Stimulated activated naive CD4-positive, alpha-beta T cell treated with Interleukin-2 at 50 U/mL for 16 hours (primary cell): ENCODE measurements around the gene ZC2HC1B.
"Not testable (repeated sequence)": the region's sequence is repeated elsewhere in the genome, so short reads cannot be mapped to it uniquely, and the experiment has no call there.

ENCODE experiments used
- DNase-seq: peaks from one replicate; lab custom pipeline; 2025; lab: John Stamatoyannopoulos, UW

ZC2HC1B gene, protein sequence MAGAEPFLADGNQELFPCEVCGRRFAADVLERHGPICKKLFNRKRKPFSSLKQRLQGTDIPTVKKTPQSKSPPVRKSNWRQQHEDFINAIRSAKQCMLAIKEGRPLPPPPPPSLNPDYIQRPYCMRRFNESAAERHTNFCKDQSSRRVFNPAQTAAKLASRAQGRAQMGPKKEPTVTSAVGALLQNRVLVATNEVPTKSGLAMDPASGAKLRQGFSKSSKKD

DNA sequence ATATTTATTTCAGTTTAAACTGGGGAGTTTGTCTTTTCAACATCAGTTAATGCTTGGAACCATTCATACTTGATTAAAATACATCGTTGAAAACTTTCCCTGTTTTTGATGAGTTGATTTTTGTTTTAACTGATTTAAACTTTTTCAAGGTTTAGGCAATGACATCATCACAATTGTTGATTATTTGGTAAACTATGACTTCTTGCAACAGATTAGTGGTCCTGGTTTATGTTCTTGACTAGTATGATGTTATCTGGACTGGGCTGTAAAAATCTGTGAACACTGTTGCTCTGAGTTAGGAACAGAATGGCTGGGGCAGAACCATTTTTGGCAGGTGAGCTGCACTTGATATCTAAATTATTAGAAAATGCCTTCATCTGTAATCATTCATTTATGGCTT lies at the start of gene ZC2HC1B:
TSS of gene ZC2HC1B (plus strand) at position 241 of the 400 bp plus-strand sequence. CDS start at position 307, 66 bp downstream.
- no peak for DNase-seq

DNA sequence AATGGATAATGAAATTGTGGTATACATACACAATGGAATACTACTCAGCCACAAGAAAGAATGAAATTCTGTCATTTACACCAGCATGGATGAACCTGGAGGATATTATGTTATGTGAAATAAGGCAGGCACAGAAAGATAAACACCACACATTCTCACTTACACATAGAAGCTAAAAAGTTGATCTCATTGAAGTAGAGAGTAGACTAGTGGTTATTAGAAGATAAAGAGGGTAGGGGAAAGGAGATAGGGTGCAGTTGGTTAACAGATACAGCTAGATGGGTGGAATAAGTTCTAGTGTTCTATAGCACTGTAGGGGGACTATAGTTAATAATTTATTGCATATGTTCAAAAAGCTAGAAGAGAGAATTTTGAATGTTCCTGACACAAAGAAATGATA lies 46.7 kb upstream of the ZC2HC1B start:
- DNase-seq: no peak

DNA sequence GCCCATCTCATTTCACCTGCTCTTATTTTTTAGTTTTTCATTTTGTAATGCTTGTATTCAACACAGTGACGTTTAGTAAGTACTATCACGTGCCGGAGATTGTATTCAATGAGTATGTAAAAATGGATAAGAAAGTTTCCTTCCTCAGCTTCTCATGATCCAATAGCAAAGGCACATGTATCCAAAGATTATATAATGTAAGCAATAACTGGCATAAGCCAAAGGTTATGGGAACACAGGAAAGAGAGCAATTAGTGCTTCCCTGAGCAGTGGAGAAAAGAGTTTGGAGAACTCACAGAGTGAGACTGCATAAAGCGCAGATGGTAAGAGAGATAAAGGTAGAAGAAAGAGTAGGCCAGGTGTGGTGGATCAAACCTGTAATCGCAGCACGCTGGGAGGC lies 42.9 kb upstream of the ZC2HC1B start:
- DNase-seq: no peak

DNA sequence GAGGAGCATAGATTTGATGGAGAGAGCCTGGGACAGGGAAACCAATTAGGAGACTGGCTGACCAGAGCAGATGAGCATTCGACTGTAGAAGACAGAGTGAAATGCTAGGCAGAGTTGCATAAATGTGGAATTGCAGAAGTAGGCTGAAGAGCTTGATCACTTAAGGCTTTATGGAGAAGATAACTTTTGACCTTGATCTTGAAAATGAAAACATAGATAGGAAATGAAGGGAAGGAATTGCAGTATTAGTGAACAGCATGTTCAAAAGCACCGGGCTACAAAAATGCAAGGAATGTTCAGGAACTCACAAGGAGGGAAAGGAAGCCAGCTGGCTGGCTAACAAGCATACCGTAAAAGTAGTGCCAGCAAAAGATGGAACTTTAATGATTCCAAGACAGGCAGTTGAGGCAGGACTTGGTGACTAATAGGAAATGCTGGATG lies 41.7 kb upstream of the ZC2HC1B start:
- no peak for DNase-seq

DNA sequence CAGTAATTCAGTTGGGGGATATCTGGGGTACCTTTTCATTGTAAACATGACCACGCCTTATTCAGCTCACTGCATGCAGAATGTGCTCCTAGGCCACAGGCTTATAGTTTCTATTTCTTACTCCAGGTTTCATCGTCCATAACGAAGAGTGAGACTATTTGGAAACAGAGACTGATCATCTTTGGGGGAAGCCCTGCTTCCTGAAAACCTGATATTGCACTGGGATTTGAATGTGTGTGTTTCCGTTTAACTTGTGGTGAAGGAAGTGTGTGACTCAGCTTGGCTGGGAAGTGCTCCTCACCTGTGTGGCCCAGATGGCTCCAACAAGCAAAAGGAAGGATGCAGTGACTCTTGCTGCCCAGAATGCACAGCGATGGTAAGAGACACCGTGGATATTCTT lies 40.7 kb upstream of the ZC2HC1B start:
- no peak for DNase-seq

DNA sequence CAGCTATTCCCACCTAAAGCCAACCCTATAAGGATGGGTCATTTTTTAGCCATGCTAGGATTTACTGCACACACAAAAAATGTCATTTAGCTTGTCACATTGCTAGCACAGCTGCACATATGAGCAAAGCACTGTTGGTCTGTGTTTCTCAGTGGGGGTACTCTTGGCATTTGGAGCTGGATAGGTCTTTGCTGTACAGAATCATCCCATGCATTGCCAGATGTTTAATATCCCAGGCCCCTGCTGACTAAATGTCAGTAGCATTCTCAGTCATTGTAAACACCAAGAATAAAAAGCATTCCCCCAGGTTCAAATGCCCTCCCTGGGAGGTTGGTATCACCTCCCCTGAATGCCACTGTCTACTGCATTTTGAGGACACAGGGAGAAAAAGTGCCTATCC lies 35.7 kb upstream of the ZC2HC1B start:
- DNase-seq: no peak

DNA sequence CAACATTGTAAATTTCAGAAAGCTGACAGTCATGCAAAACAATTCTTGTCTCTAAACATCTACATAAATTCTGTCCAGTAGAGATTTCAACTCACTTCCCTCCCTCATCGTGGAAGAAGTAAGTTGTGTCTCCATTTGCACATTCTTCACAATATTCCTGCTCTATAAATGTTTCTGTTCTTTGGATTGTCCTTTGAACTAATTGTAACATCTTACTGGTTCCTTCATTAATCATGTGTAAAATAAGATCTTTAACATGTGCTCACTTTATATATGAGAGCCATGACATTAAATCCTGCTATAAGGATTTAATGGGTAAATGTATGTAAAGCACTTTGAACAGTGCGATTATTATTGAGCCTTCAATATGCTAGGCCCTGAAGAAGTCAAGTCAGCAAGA lies 28.1 kb upstream of the ZC2HC1B start:
- no peak for DNase-seq

DNA sequence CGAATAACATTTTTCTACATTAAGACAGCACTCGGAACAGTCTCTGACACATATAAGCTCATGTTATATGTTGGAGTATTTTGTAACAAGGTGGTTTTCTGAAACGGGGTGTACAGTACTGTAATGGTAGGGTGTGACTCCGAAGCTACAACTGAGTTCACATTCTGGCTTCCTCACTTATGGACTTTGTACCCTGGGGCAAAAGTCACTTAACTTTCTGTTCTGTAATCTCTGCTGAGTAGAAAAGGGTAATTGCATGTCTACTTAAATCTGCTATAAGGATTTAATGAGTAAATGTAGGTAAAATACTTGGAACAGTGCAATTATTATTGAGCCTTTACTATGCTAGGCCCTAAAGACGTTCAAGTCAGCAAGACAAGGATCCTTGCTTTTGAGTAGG lies 25.9 kb upstream of the ZC2HC1B start:
- DNase-seq: no peak

DNA sequence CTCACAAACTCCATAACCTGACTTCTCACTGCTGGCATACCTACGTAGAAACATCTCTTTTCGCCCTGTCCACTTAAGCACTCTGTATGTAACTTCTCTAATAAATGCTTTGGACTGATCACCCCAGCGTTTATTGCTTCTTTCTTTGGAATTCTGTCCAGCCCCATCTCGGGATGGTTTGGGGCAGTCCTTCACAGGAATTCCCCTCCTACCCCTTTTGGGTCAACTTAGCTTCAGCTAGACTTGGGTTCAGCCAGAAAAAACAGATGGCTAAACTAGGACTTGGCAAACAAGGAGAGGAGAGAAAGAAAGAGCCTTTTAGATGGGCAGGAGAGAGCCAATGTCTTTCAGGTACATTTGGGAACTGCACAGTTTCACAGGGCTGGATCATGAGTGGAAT lies 25.1 kb upstream of the ZC2HC1B start:
- DNase-seq: no peak

DNA sequence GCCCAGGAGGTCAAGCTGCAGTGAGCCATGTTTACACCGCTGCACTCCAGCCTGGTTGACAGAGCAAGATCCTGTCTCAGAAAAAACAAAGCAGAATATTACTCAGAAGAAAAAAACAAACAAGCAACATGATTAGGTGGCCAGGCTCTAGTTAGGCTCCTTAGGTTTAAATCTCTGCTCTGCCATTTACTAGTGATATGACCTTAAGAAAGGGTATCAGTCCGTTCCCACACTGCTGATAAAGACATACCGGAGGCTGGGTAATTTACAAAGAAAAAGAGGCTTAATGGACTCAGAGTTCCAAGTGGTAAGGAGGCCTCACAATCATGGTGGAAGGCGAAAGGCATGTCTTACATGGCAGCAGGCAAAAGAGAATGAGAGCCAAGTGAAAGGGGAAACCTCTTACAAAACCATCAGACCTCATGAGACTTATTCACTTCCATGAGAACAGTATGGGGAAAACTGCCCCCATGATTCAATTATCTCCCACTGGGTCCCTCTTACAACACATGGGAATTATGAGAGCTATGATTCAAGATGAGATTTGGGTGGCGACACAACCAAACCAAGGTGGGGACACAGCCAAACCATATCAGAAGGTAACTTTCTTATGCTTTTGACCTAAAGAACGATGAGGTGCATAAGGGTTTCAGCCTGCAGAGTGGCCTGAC lies 23.5 kb upstream of the ZC2HC1B start:
- DNase-seq: no peak

DNA sequence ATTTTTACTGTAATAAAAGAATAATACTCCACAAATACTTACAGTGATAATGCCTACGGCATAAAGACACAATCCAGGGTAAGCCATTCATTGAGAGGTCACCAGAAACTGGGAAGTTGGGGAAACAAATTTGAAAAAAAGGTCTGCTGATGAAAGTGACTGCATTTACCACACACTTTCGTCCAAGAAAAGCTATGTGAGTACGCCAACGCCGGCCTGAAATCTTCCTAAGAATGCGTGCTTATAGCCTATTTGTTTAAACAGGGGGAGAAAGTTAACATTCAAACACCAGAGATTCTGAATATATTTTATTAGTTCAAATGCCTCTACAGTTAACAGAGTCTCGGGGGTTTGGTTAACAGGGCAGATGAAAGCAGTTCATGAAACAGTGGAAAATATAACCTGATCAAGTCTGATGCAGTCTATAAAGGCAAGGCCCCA lies 21.8 kb upstream of the ZC2HC1B start:
- no peak for DNase-seq

DNA sequence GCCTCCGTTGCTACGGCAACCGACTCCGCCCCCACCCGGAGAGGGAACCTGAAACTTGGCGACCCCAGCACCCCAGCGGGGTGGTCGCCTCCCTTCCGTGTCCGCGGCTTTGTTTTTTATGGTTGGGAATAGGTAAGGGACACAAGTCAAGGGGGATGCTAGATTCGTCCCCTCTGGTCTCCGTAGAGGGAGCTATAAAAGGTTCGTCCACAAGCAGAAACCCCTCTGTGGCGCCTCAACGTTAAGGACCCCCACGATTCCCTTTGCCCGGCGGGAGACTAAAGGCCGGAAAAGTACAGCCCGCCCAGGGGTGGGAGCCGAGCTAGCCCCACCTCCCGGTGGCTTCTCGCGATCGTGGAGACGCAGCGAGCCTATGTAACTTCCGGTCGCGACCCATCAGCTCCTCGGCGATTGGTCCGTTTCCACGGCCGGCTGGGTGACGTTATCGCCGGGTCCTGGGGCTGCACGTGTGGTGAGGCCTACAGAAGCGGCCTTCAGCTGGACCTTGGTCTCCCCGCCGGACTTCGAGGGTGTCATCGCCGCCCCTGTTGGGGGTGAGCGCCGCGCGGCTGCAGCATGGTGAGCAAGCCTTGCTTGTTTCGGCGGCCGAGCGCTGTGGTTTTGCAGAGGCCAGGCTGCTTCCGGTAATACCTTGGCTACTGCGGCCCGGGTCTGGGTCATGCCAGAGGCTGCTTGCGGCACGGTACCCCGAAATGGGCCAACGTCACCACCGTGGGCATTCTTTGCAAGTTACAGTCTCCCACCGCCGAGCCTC lies 21.2 kb upstream of the ZC2HC1B start, which contains the start of gene LTV1:
TSS of gene LTV1 (plus strand) at position 437 of the 775 bp plus-strand sequence. CDS start at position 577, 140 bp downstream.
- peak; percentile 90 for DNase-seq

DNA sequence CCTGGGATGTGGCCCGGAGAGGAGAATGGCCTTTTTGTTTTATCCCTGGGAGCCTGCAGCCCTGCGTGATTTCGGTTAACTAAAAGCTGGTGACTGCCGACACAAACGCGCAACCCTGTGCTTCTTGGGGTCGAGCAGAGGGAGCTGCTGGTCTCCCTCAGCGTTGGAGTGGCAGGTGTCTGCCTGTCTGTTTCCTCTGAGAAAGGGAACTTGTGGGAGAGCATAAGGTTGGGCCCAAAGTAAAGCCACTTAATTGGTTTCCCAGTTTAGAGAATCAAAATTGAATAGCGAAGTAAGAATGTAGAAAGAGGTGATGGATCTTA lies 20.6 kb upstream of the ZC2HC1B start:
- no peak for DNase-seq

DNA sequence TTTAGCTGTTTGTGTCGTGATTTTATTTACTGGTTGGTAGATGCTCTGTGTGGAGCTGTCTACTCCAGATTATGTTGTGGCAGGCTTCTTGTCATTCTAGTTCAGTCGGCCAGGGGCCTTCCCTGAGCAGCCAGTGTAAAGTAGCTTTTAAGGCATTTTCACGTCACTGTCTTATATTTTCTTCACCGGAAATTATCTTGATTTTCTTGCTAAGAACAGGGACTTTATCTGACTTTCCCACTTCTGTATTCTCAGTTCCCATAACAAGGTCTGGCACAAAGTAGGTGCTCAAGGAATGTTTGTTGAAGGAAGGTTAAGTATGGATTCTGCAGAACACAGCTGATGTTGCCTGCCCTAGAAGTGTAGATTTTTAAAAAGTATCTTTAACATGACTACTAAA lies 20.3 kb upstream of the ZC2HC1B start:
- DNase-seq: no peak

DNA sequence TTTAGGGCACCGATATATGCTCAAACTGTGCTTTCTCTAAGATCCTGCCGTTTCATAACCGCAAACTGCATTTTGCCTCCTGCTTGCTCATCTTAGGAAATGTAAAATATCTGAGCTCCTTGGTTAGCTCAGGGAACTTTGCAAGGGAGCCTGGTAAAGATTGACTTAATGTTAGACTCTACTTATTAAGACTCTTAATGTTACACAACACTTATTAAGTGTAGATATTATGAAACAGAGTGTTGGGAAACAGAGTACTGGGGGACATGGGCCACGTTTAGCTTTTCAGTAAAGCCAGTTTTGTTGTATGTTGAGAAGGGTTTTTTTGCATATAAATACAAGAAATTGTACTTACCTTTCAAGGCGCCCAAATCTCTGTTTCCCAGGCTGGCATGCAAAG lies 19.2 kb upstream of the ZC2HC1B start:
- DNase-seq: no peak

DNA sequence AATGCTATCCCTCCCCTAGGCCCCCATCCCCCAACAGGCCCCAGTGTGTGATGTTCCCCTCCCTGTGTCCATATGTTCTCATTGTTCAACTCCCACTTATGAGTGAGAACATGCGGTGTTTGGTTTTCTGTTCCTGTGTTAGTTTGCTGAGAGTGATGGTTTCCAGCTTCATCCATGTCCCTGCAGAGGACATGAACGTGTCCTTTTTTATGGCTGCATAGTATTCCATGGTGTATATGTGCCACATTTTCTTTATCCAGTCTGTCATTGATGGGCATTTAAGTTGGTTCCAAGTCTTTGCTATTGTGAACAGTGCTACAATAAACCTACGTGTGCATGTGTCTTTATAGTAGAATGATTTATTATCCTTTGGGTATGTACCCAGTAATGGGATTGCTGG lies 12.6 kb upstream of the ZC2HC1B start:
- DNase-seq: not testable (repeated sequence)

DNA sequence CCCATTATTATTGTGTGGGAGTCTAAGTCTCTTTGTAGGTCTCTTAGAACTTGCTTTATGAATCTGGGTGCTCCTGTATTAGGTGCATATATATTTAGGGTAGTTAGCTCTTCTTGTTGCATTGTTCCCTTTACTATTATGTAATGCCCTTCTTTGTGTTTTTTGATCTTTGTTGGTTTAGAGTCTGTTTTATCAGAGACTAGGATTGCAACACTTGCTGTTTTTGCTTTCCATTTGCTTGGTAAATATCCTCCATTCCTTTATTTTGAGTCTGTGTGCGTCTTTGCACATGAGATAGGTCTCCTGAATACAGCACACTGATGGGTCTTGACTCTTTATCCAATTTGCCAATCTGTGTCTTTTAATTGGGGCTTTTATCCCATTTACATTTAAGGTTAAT lies 9.2 kb upstream of the ZC2HC1B start:
- DNase-seq: not testable (repeated sequence)

DNA sequence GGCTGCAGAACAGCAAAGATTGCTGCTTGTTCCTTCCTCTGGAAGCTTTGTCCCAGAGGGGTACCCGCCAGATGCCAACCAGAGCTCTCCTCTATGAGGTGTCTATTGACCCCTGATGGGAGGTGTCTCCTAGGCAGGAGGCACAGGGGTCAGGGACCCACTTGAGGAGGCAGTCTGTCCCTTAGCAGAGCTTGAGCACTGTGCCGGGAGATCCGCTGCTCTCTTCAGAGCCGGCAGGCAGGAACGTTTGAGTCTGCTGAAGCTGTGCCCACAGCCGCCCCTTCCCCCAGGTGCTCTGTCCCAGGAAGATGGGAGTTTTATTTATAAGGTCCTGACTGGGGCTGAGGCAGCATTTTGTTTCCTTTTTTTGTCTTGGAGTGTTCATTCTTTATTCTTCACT lies 7.5 kb upstream of the ZC2HC1B start:
- DNase-seq: not testable (repeated sequence)

DNA sequence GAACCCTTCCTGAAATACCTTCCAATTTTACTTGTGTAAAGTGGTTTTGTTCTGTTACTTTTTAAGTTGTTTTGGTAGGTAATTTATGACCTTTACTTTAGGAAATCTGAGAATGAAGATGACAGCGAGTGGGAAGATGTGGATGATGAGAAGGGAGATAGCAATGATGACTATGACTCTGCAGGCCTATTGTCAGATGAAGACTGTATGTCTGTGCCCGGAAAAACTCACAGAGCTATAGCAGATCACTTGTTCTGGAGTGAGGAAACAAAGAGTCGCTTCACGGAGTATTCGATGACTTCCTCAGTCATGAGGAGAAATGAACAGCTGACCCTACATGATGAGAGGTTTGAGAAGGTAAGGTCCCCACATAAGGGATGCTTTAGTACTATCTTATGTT lies 6.6 kb upstream of the ZC2HC1B start:
- no peak for DNase-seq

DNA sequence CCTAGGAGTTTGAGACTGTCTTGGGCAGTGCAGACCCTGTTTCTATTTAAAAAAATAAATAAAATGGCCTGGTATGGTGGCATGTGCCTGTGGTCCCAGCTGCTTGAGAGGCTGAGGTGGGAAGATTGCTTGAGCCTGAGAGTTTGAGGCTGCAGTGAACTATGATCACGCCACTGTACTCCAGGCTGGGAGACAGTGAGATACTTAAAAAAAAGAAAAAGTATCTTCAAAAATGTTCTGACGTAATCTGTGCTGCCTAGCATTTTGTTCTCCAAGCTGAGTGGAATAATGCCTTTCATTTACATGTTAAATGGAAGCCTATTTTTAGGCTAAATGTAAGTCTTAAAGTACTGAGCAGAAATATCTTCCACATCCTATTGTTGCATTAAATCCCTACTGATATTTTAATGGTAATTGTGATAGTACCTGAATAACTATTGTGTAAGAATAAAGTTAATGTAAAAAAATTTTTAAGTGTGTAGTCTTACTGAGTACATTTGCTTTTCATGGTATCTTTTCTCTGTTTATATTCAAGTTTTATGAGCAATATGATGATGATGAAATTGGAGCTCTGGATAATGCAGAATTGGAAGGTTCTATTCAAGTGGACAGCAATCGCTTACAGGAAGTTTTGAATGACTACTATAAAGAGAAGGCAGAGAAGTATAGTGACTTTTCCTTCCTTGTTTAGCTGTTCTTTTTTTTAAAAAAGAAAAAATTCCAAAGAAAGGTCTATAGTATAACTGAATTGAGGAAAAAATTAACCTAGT lies 4.2 kb upstream of the ZC2HC1B start:
- DNase-seq: no peak

DNA sequence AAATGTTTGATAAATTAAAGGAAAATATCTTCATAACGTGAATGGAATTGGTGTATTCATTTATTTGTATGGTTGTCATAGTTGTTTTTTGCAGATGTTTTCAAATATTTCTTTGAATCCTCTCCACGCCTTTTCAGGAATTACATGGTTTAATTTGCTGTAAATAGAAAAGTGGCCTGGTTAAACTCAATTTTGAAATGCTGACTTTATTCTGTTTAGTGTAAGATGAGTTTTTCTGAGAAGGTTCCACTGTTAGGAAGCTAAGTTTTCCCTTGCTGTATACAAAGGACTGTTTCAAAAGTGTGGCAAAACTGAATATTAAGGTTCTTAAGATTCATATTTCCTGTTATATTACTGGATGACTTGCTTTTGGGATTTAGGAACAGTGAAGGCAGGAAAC lies 503 bp upstream of the ZC2HC1B start:
- DNase-seq: no peak

DNA sequence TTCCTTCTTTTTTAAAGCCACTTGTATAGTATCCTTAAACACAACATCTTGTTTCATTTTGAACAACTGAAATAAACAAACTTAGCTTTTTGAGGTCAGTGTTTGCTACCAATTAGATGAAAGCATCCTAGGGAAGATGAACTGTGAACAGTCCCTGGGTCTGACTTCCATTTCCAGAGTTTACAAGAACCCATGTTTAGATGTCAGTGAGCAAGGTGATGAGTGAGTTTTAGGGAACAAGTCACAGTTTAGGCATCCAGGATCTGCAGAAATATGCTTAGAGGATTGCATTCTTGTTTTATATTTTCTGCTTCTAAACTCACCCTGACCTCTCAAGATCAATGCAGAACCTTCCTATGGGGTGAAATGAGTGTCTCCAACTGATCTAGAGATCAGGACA lies 3.0 kb downstream of the ZC2HC1B start:
- no peak for DNase-seq
